K562 (cell line): ENCODE data around the gene ZNF385D. TPM values are rescaled to one million over a fixed set of nuclear protein-coding genes. Genes with fewer than 3 reads are reported as not detected.

Experiments
- ATAC-seq: fragments of 200-7000 bp; cut with Tn5 transposase; 3 replicates; pipeline ENCODE4 v1.9.1; 2020; ENCODE audit warnings: moderate library complexity
- BruUV-seq: library from RNA; stranded (reverse); fragments of 400-500 nt; replicated peaks from 2 replicates; lab custom pipeline; 2021; lab: Mats Ljungman, UMichigan
- CTCF ChIA-PET: fragments of 300-600 bp; formaldehyde crosslinking; extraction: SDS; loops from one replicate; lab custom pipeline; 2021; ENCODE audit warnings: low intra/inter-chr PET ratio; lab: Yijun Ruan, JAX
- POLR2A ChIA-PET: fragments of 300-600, 350-650 bp; sonication (Branson Sonifier 250); formaldehyde crosslinking; extraction: SDS; loops from one replicate; lab custom pipeline; 2021; ENCODE audit warnings: antibody characterized with exemption, inconsistent platforms; lab: Yijun Ruan, JAX
- DNase-seq, 4 experiments: peaks; one replicate each; pipeline versions ENCODE4 v3.0.0 to v3.0.0-alpha.2; 2011 to 2018; ENCODE audit warnings: low spot score in 3 of 4, mixed read lengths in 3 of 4; ENCODE audit errors: extremely low read depth in 1 of 4
- FAIRE-seq: peaks from 2 replicates; lab custom pipeline; 2011; peaks lifted over from hg19 to GRCh38; lab: Jason Lieb, UNC
- H2AFZ ChIP-seq: 2 replicates; pipeline ENCODE4 v1.6.0; 2011; ENCODE audit warnings: low read depth, low read length, control low read depth, inconsistent platforms
- H3K27ac ChIP-seq: fragments of 200-600 bp; 3 replicates; pipeline ENCODE4 v1.8.0; 2011; ENCODE audit warnings: low read depth, mild to moderate bottlenecking, control low read depth, inconsistent platforms, low read length, moderate library complexity, mixed read lengths; ENCODE audit errors: extremely low read depth
- H3K27me3 ChIP-seq, 2 experiments: fragments of 300-600 bp in 1 of 2; 2 replicates in 1 of 2; 3 replicates in 1 of 2; pipeline versions ENCODE4 v1.6.0 to v1.8.0; 2011; ENCODE audit warnings: inconsistent platforms in 2 of 2, low read length in 2 of 2, mild to moderate bottlenecking in 1 of 2, mixed read lengths in 1 of 2, moderate library complexity in 1 of 2; ENCODE audit not compliant: control insufficient read depth in 2 of 2, insufficient read depth in 2 of 2
- H3K36me3 ChIP-seq: fragments of 300-600 bp; 3 replicates; pipeline ENCODE4 v1.8.0; 2011; ENCODE audit warnings: mild to moderate bottlenecking, low read length, inconsistent platforms; ENCODE audit not compliant: control insufficient read depth, insufficient read depth
- H3K4me1 ChIP-seq, 2 experiments: fragments of 200-600 bp in 1 of 2; replicated peaks in 1 of 2; 2 replicates in 1 of 2; 3 replicates in 1 of 2; pipeline versions ENCODE4 v1.5.1 to v1.8.0; 2011; ENCODE audit warnings: inconsistent platforms in 2 of 2, low read length in 2 of 2, mild to moderate bottlenecking in 1 of 2, mixed read lengths in 1 of 2, moderate library complexity in 1 of 2; ENCODE audit not compliant: control insufficient read depth in 2 of 2, insufficient read depth in 2 of 2
- H3K4me2 ChIP-seq: 2 replicates; pipeline ENCODE4 v1.6.1; 2011; ENCODE audit warnings: low read length, control low read depth, inconsistent platforms, mixed read lengths; ENCODE audit not compliant: insufficient read depth
- H3K4me3 ChIP-seq: fragments of 200-600 bp; sonication (generic), shearing (Covaris generic); 2 replicates; pipeline ENCODE4 v1.5.1; 2016; ENCODE audit warnings: control low read depth, inconsistent platforms
- H3K79me2 ChIP-seq: fragments of 200-600 bp; 3 replicates; pipeline ENCODE4 v1.8.0; 2011; ENCODE audit warnings: low read length, inconsistent platforms; ENCODE audit not compliant: control insufficient read depth, insufficient read depth
- H3K9ac ChIP-seq, 2 experiments: 2 replicates each; pipeline versions ENCODE4 v1.6.0 to v1.6.1; 2011; ENCODE audit warnings: low read depth in 2 of 2, low read length in 2 of 2, control low read depth in 1 of 2, inconsistent platforms in 1 of 2, mild to moderate bottlenecking in 1 of 2, mixed read lengths in 1 of 2; ENCODE audit not compliant: insufficient read depth in 1 of 2
- H3K9me1 ChIP-seq: one replicate; pipeline ENCODE4 v1.6.0; 2011; ENCODE audit warnings: inconsistent platforms, mild to moderate bottlenecking, low read length, moderate library complexity; ENCODE audit not compliant: control insufficient read depth, insufficient read depth
- H3K9me3 ChIP-seq: replicated peaks from 2 replicates; pipeline ENCODE4 v1.5.1; 2011; ENCODE audit warnings: low read depth, low read length, inconsistent platforms; ENCODE audit not compliant: control insufficient read depth, insufficient read depth
- H4K20me1 ChIP-seq: replicated peaks from 2 replicates; pipeline ENCODE4 v1.6.1; 2011; ENCODE audit warnings: low read length, inconsistent platforms, mixed read lengths; ENCODE audit not compliant: control insufficient read depth, insufficient read depth
- HDAC3 ChIP-seq: fragments of 450-650 bp; IDR thresholded peaks from 2 replicates; pipeline ENCODE4 v1.6.1; 2018; ENCODE audit warnings: borderline replicate concordance, mild to moderate bottlenecking, moderate library complexity; ENCODE audit not compliant: partially characterized antibody
- HNRNPH1 ChIP-seq: fragments of 200-400 bp; formaldehyde crosslinking; optimal IDR thresholded peaks from 2 replicates; pipeline ENCODE3; 2017; ENCODE audit warnings: low read depth, mild to moderate bottlenecking, low read length, moderate library complexity
- KDM5B ChIP-seq: fragments of 200-600 bp; sonication (generic); IDR thresholded peaks from 2 replicates; pipeline ENCODE4 v1.6.1; 2012; ENCODE audit warnings: low read depth, mild to moderate bottlenecking, moderate library complexity, low read length, control low read depth, inconsistent platforms; ENCODE audit not compliant: insufficient replicate concordance
- MITF ChIP-seq: IDR thresholded peaks from 2 replicates; pipeline ENCODE4 v1.6.1; 2014; ENCODE audit warnings: antibody characterized with exemption
- PKNOX1 ChIP-seq: fragments of 450-650 bp; IDR thresholded peaks from 2 replicates; pipeline ENCODE4 v1.6.1; 2016
- SOX6 ChIP-seq: fragments of 450-650 bp; IDR thresholded peaks from 2 replicates; pipeline ENCODE4 v1.6.1; 2014; ENCODE audit warnings: mild to moderate bottlenecking
- SP2 ChIP-seq: IDR thresholded peaks from 2 replicates; pipeline ENCODE4 v1.6.1; 2011; ENCODE audit warnings: mild to moderate bottlenecking, low read depth, low read length, moderate library complexity; ENCODE audit not compliant: poor library complexity, severe bottlenecking; ENCODE audit errors: extremely low read depth
- TAL1 ChIP-seq: fragments of 450-650 bp; IDR thresholded peaks from 2 replicates; pipeline ENCODE4 v1.6.1; 2016; ENCODE audit warnings: mild to moderate bottlenecking
- ZNF384 ChIP-seq: IDR thresholded peaks from 2 replicates; pipeline ENCODE4 v1.6.1; 2012; ENCODE audit warnings: low read depth, low read length, improper control_type of control experiment
- ZNF512 ChIP-seq: IDR thresholded peaks from 2 replicates; pipeline ENCODE4 v1.6.1; 2016; ENCODE audit warnings: missing genetic modification characterization, missing compliant biosample characterization
- WGBS: fragments of 100-300 bp; shearing (Covaris generic); methylation state at CpG from one replicate; pipeline ENCODE4 v1.1.6; 2016; ENCODE audit warnings: low coverage, mixed read lengths; ENCODE audit not compliant: insufficient coverage; ENCODE audit errors: missing lambda C conversion rate; 5-methylcytosine and 5-hydroxymethylcytosine counted together
- in situ Hi-C: fragments of 300-500 bp; cut with MboI; formaldehyde crosslinking; loops from 4 replicates; pipeline ENCODE4 v1.15.0; 2018; ENCODE audit warnings: inconsistent platforms, mixed read lengths
- intact Hi-C: fragments of 100-400 bp; cut with micrococcal nuclease; formaldehyde crosslinking; loops from 2 replicates; pipeline ENCODE4 v1.14.2; 2022
- polyA plus RNA-seq, 8 experiments: library from polyadenylated mRNA; depleted of rRNA in 4 of 8; stranded (reverse) in 5 of 8; unstranded in 3 of 8; fragments of >200 nt; fragmentation: Nextera tagmentation in 2 of 8; fragmentation: Illumina TruSeq in 1 of 8; extraction: Ambion mirVana in 2 of 8; extraction: Trizol in 1 of 8; gene quantifications; 2 replicates each; pipeline versions ENCODE4 v1.2.1 to v1.2.3, GENCODE V29; 2011 to 2014; ENCODE audit warnings: inconsistent platforms in 1 of 8, missing spikeins in 1 of 8
- total RNA-seq, 7 experiments: library from RNA; depleted of rRNA in 6 of 7; stranded (reverse); fragments of >200 nt in 6 of 7; fragmentation: Illumina TruSeq in 2 of 7; extraction: Trizol in 2 of 7; gene quantifications; 2 replicates each; pipeline versions ENCODE4 v1.2.1 to v1.2.3, GENCODE V29; 2011 to 2021; ENCODE audit warnings: low replicate concordance in 1 of 7

The ZNF385D gene
- total and polyA plus RNA-seq, 9 of the 15 experiments (the other 6 are each of a cell fraction or from before 2014, with no cell fraction given), result 0.14 to 1.7 (median 0.51) TPM

- TF ChIP-seq ZNF384 (no peak), HDAC3 (no peak), PKNOX1 (no peak), KDM5B (no peak), SOX6 (no peak), SP2 (no peak), TAL1 (no peak), MITF (no peak), ZNF512 (tag) (no peak), HNRNPH1 (no peak)
- no peak for FAIRE-seq
- Histone ChIP-seq H3K4me2 (no peak overlapping the region), H3K9ac (no peak overlapping the region), H3K79me2 (no peaks in the 10 kb centered on the region), H3K4me3 (no peak overlapping the region), H4K20me1 (no peaks in the 10 kb centered on the region), H3K4me1 (no peaks in the 10 kb centered on the region), H3K27ac (no peak overlapping the region), H3K9me1 (no peaks in the 10 kb centered on the region), H2AFZ (no peak overlapping the region), H3K9me3 (no peaks in the 10 kb centered on the region), H3K36me3 (no peaks in the 10 kb centered on the region), H3K27me3 (no peaks in the 10 kb centered on the region)
- in situ Hi-C loops, result no loop called here
- BruUV-seq, result no TSS peak
- no peak for ATAC-seq
- ChIA-PET POLR2A (no interaction called here), CTCF (no interaction called here)
- 10% methylated on average over 4 of the region's 4 CpGs for WGBS
- intact Hi-C loops, result no loop called here
- no peak for DNase-seq
Observed at GRCh38 chr3:21694506-21694905, 56.5 kb downstream of the ZNF385D start.
